IMR-90 (cell line): ENCODE data around the gene SLC37A1.

Experiments
- BHLHE40 ChIP-seq: fragments of 150-350 bp; IDR thresholded peaks from 2 replicates; pipeline ENCODE4 v1.6.1; 2016; ENCODE audit warnings: mild to moderate bottlenecking, low read depth, low read length
- CEBPB ChIP-seq: IDR thresholded peaks from 2 replicates; pipeline ENCODE4 v1.6.1; 2012; ENCODE audit warnings: low read depth, low read length, improper control_type of control experiment
- CHD1 ChIP-seq: IDR thresholded peaks from 2 replicates; pipeline ENCODE4 v1.6.1; 2012; ENCODE audit warnings: low read depth, low read length, improper control_type of control experiment
- FOS ChIP-seq: fragments of 150-350 bp; IDR thresholded peaks from 2 replicates; pipeline ENCODE4 v1.6.1; 2016; ENCODE audit warnings: low read depth, low read length
- POLR2A ChIP-seq: IDR thresholded peaks from 2 replicates; pipeline ENCODE4 v1.6.1; 2012; ENCODE audit warnings: mild to moderate bottlenecking, low read depth, low read length
- RAD21 ChIP-seq: IDR thresholded peaks from 2 replicates; pipeline ENCODE4 v1.6.1; 2012; ENCODE audit warnings: low read length, improper control_type of control experiment
- RCOR1 ChIP-seq: IDR thresholded peaks from 2 replicates; pipeline ENCODE4 v1.6.1; 2012; ENCODE audit warnings: mild to moderate bottlenecking, low read length, improper control_type of control experiment; ENCODE audit not compliant: insufficient replicate concordance
- RFX5 ChIP-seq: IDR thresholded peaks from 2 replicates; pipeline ENCODE4 v1.8.0; 2012; ENCODE audit warnings: low read depth, mild to moderate bottlenecking, low read length, moderate library complexity
- SMC3 ChIP-seq: fragments of 150-350 bp; IDR thresholded peaks from 2 replicates; pipeline ENCODE4 v1.6.1; 2016; ENCODE audit warnings: low read depth, mild to moderate bottlenecking, antibody characterized with exemption, low read length, moderate library complexity
- TF ChIP-seq, protein P1 (sequence below): conservative IDR thresholded peaks from 2 replicates; pipeline ENCODE4 v1.5.1; 2012; ENCODE audit warnings: mild to moderate bottlenecking, low read depth, low read length, improper control_type of control experiment
- TF ChIP-seq, protein P2 (sequence below): fragments of 150-350 bp; IDR thresholded peaks from 2 replicates; pipeline ENCODE4 v1.6.1; 2017; ENCODE audit warnings: mild to moderate bottlenecking, antibody characterized with exemption, low read length, low read depth

DNA sequence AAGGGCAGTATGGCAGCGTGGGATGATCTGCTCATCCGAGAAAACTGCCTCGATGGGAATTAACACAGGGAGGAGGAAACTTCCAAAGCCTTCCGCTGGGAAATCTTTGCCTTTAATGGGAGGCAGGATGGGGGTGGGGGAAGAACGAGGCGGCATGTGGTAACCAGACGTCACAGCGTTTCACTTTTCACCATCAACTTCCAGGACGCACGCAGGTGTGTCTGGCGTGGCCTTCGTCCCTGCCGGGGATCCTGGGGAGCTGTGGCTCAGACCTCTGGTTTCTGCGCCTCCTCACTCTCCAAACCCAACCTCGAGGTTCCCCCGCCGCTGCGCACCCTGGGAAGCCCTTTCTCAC lies 17.9 kb upstream of the SLC37A1 start:
- TF ChIP-seq CEBPB, result no peak
- TF ChIP-seq RCOR1, result no peak
- TF ChIP-seq, protein P1, sequence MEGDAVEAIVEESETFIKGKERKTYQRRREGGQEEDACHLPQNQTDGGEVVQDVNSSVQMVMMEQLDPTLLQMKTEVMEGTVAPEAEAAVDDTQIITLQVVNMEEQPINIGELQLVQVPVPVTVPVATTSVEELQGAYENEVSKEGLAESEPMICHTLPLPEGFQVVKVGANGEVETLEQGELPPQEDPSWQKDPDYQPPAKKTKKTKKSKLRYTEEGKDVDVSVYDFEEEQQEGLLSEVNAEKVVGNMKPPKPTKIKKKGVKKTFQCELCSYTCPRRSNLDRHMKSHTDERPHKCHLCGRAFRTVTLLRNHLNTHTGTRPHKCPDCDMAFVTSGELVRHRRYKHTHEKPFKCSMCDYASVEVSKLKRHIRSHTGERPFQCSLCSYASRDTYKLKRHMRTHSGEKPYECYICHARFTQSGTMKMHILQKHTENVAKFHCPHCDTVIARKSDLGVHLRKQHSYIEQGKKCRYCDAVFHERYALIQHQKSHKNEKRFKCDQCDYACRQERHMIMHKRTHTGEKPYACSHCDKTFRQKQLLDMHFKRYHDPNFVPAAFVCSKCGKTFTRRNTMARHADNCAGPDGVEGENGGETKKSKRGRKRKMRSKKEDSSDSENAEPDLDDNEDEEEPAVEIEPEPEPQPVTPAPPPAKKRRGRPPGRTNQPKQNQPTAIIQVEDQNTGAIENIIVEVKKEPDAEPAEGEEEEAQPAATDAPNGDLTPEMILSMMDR, result no peak
- TF ChIP-seq POLR2A, result no peak
- no peak for TF ChIP-seq RFX5
- no peak for TF ChIP-seq RAD21
- no peak for TF ChIP-seq SMC3
- no peak for TF ChIP-seq FOS
- TF ChIP-seq BHLHE40, result no peak
- TF ChIP-seq, protein P2, sequence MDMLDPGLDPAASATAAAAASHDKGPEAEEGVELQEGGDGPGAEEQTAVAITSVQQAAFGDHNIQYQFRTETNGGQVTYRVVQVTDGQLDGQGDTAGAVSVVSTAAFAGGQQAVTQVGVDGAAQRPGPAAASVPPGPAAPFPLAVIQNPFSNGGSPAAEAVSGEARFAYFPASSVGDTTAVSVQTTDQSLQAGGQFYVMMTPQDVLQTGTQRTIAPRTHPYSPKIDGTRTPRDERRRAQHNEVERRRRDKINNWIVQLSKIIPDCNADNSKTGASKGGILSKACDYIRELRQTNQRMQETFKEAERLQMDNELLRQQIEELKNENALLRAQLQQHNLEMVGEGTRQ, result no peak
- TF ChIP-seq CHD1, result no peak
